HL-60 (cell line): ENCODE results near the gene SH2D3A.

Source experiments
- CTCF ChIP-seq: IDR thresholded peaks from one replicate; pipeline ENCODE4 v1.5.1; 2011; ENCODE audit warnings: low read length, control low read depth, inconsistent platforms; ENCODE audit not compliant: insufficient read depth
- GABPA ChIP-seq: IDR thresholded peaks from 2 replicates; pipeline ENCODE4 v1.6.1; 2012; ENCODE audit warnings: low read depth
- POLR2AphosphoS5 ChIP-seq: IDR thresholded peaks from 2 replicates; pipeline ENCODE4 v1.6.1; 2012; ENCODE audit warnings: low read depth
- REST ChIP-seq: IDR thresholded peaks from 2 replicates; pipeline ENCODE4 v1.6.1; 2012; ENCODE audit warnings: low read depth; ENCODE audit not compliant: insufficient replicate concordance

GRCh38 chr19:6760606-6761005 is 6.6 kb downstream of the SH2D3A start:
- no peak for TF ChIP-seq CTCF
- no peak for TF ChIP-seq GABPA
- no peak for TF ChIP-seq POLR2AphosphoS5
- no peak for TF ChIP-seq REST
